H9 (cell line): Measurements from ENCODE around the gene NANOS2. TPM values are rescaled to one million over a fixed set of nuclear protein-coding genes. Genes with fewer than 3 reads are reported as not detected.

Experiments
- DNase-seq: peaks from one replicate; pipeline ENCODE4 v3.0.0-alpha.2; 2017
- H2AFZ ChIP-seq: one replicate; pipeline ENCODE4 v1.6.1; 2013; ENCODE audit warnings: mild to moderate bottlenecking, low read length, control low read depth, moderate library complexity
- H2AK5ac ChIP-seq: 2 replicates; pipeline ENCODE4 v1.6.1; 2013; ENCODE audit warnings: low read length, control low read depth, mixed read lengths; ENCODE audit not compliant: insufficient read length
- H2BK120ac ChIP-seq: one replicate; pipeline ENCODE4 v1.6.1; 2013; ENCODE audit warnings: low read depth, mild to moderate bottlenecking, low read length, control low read depth, inconsistent platforms; ENCODE audit not compliant: poor library complexity, severe bottlenecking
- H2BK12ac ChIP-seq: 2 replicates; pipeline ENCODE4 v1.6.1; 2013; ENCODE audit warnings: low read length, control low read depth, mixed read lengths, low read depth; ENCODE audit not compliant: insufficient read length
- H2BK15ac ChIP-seq: 2 replicates; pipeline ENCODE4 v1.6.1; 2013; ENCODE audit warnings: low read depth, low read length, control low read depth
- H2BK20ac ChIP-seq: one replicate; pipeline ENCODE4 v1.6.1; 2013; ENCODE audit warnings: low read depth, mild to moderate bottlenecking, low read length, control low read depth, inconsistent platforms; ENCODE audit not compliant: poor library complexity, severe bottlenecking
- H2BK5ac ChIP-seq: 2 replicates; pipeline ENCODE4 v1.6.1; 2013; ENCODE audit warnings: low read length, control low read depth, mixed read lengths; ENCODE audit not compliant: insufficient read length
- H3K14ac ChIP-seq: 2 replicates; pipeline ENCODE4 v1.6.1; 2013; ENCODE audit warnings: low read length, control low read depth; ENCODE audit not compliant: insufficient read depth
- H3K18ac ChIP-seq: 2 replicates; pipeline ENCODE4 v1.6.1; 2013; ENCODE audit warnings: low read depth, mild to moderate bottlenecking, mixed read lengths, low read length, control low read depth; ENCODE audit not compliant: insufficient read length
- H3K23ac ChIP-seq: 2 replicates; pipeline ENCODE4 v1.6.1; 2013; ENCODE audit warnings: low read length, control low read depth, mixed read lengths, low read depth; ENCODE audit not compliant: insufficient read length
- H3K23me2 ChIP-seq: 2 replicates; pipeline ENCODE4 v1.6.1; 2013; ENCODE audit warnings: low read depth, mild to moderate bottlenecking, mixed read lengths, low read length, control low read depth; ENCODE audit not compliant: insufficient read length, poor library complexity, severe bottlenecking
- H3K27ac ChIP-seq: 2 replicates; pipeline ENCODE4 v1.5.1; 2013; ENCODE audit warnings: low read length, control low read depth, mixed read lengths, low read depth; ENCODE audit not compliant: insufficient read length
- H3K27me3 ChIP-seq: 2 replicates; pipeline ENCODE4 v1.6.1; 2013; ENCODE audit warnings: low read length, control low read depth, inconsistent platforms; ENCODE audit not compliant: insufficient read depth
- H3K4ac ChIP-seq: 2 replicates; pipeline ENCODE4 v1.6.1; 2013; ENCODE audit warnings: low read depth, mild to moderate bottlenecking, control low read depth, inconsistent platforms, low read length, moderate library complexity
- H3K4me1 ChIP-seq: 2 replicates; pipeline ENCODE4 v1.6.1; 2013; ENCODE audit warnings: low read length, control low read depth, inconsistent platforms; ENCODE audit not compliant: insufficient read depth
- H3K4me2 ChIP-seq: 2 replicates; pipeline ENCODE4 v1.6.1; 2013; ENCODE audit warnings: low read length, control low read depth, mixed read lengths; ENCODE audit not compliant: insufficient read length, insufficient read depth
- H3K56ac ChIP-seq: 2 replicates; pipeline ENCODE4 v1.6.1; 2013; ENCODE audit warnings: low read depth, mild to moderate bottlenecking, mixed read lengths, low read length, control low read depth; ENCODE audit not compliant: insufficient read length
- H3K79me1 ChIP-seq: 2 replicates; pipeline ENCODE4 v1.6.1; 2013; ENCODE audit warnings: low read depth, mild to moderate bottlenecking, moderate library complexity, low read length, control low read depth, inconsistent platforms; ENCODE audit not compliant: insufficient read depth, poor library complexity, severe bottlenecking
- H3K79me2 ChIP-seq: 2 replicates; pipeline ENCODE4 v1.6.1; 2013; ENCODE audit warnings: low read length, control low read depth, inconsistent platforms; ENCODE audit not compliant: insufficient read depth
- H3K9ac ChIP-seq: 2 replicates; pipeline ENCODE4 v1.6.1; 2013; ENCODE audit warnings: low read length, control low read depth, mixed read lengths; ENCODE audit not compliant: insufficient read length; ENCODE audit errors: extremely low read depth
- H3K9me3 ChIP-seq: one replicate; pipeline ENCODE4 v1.6.1; 2013; ENCODE audit warnings: low read depth, low read length, inconsistent platforms; ENCODE audit not compliant: control insufficient read depth
- H3T11ph ChIP-seq: one replicate; pipeline ENCODE4 v1.6.1; 2013; ENCODE audit warnings: mild to moderate bottlenecking, low read length, control low read depth, inconsistent platforms
- H4K20me1 ChIP-seq: one replicate; pipeline ENCODE4 v1.6.1; 2013; ENCODE audit not compliant: control insufficient read depth, insufficient read length, insufficient read depth
- H4K5ac ChIP-seq: 2 replicates; pipeline ENCODE4 v1.6.1; 2013; ENCODE audit warnings: low read depth, mild to moderate bottlenecking, mixed read lengths, low read length, control low read depth; ENCODE audit not compliant: insufficient read length
- H4K8ac ChIP-seq: replicated peaks from 2 replicates; pipeline ENCODE4 v1.6.1; 2013; ENCODE audit warnings: low read length, control low read depth, mixed read lengths, low read depth; ENCODE audit not compliant: insufficient read length
- H4K91ac ChIP-seq: 2 replicates; pipeline ENCODE4 v1.6.1; 2013; ENCODE audit warnings: low read depth, mild to moderate bottlenecking, moderate library complexity, mixed read lengths, low read length, control low read depth; ENCODE audit not compliant: insufficient read length
- H3K27ac Mint-ChIP-seq, 3 experiments: 2 replicates in 2 of 3; 3 replicates in 1 of 3; pipeline ENCODE4 v1.8.0; 2020 to 2021; ENCODE audit warnings: mixed read lengths in 3 of 3, mild to moderate bottlenecking in 1 of 3, moderate library complexity in 1 of 3
- H3K27me3 Mint-ChIP-seq: 2 replicates; pipeline ENCODE4 v1.8.0; 2021; ENCODE audit warnings: low read depth, mild to moderate bottlenecking, moderate library complexity, mixed read lengths
- H3K36me3 Mint-ChIP-seq, 3 experiments: 2 replicates in 2 of 3; 3 replicates in 1 of 3; pipeline ENCODE4 v1.8.0; 2020 to 2021; ENCODE audit warnings: low read depth in 3 of 3, mixed read lengths in 3 of 3; ENCODE audit not compliant: insufficient read depth in 1 of 3
- H3K4me1 Mint-ChIP-seq, 2 experiments: 2 replicates each; pipeline ENCODE4 v1.8.0; 2020; ENCODE audit warnings: mixed read lengths in 2 of 2
- H3K4me3 Mint-ChIP-seq, 2 experiments: 2 replicates in 1 of 2; 3 replicates in 1 of 2; pipeline ENCODE4 v1.8.0; 2020 to 2021; ENCODE audit warnings: mild to moderate bottlenecking in 2 of 2, mixed read lengths in 2 of 2, moderate library complexity in 1 of 2
- H3K9me3 Mint-ChIP-seq, 2 experiments: 2 replicates in 1 of 2; 3 replicates in 1 of 2; pipeline ENCODE4 v1.8.0; 2020; ENCODE audit warnings: mild to moderate bottlenecking in 2 of 2, mixed read lengths in 2 of 2, moderate library complexity in 1 of 2
- CTCF ChIP-seq: fragments of 200-600 bp; sonication (generic); conservative IDR thresholded peaks from 3 replicates; pipeline ENCODE4 v1.8.0; 2021; ENCODE audit warnings: antibody characterized with exemption, mild to moderate bottlenecking
- WGBS: extraction: QIAGEN DNeasy Blood & Tissue Kit; methylation state at CpG from one replicate; pipeline ENCODE4 v1.1.7; 2013; ENCODE audit warnings: missing lambda C conversion rate, low lambda C conversion rate, mixed read lengths; ENCODE audit not compliant: insufficient read length; ENCODE audit errors: extremely low coverage; 5-methylcytosine and 5-hydroxymethylcytosine counted together
- total RNA-seq: library from RNA; stranded (reverse); gene quantifications from 2 replicates; pipeline ENCODE4 v1.2.1, GENCODE V29; 2021

NANOS2 gene
- total RNA-seq, 1 experiment from 2014 or later: not detected

- H2BK15ac ChIP-seq: no peak overlapping the region
- peaks cover 0 to 1% of the 10 kb centered on the region in 2 experiments; a peak in 1 of 5 replicates for H3K9me3 Mint-ChIP-seq
- H3K9me3 ChIP-seq: no peaks in the 10 kb centered on the region
- no peak overlapping the region for H2AFZ ChIP-seq
- no peak overlapping the region for H3K27ac ChIP-seq
- H3K23ac ChIP-seq: no peak overlapping the region
- no peak overlapping the region for H3K56ac ChIP-seq
- WGBS: no CpG with 5 or more reads among the region's 8 CpGs
- H3K4me3 Mint-ChIP-seq: peak overlapping the region in 1 of 2 experiments; percentile 50; a peak in 2 of 5 replicates
- H3K27me3 Mint-ChIP-seq: peaks cover 49% of the 10 kb centered on the region
- peaks cover 4 to 11% (median 7%) of the 10 kb centered on the region in 3 experiments; a peak in 4 of 7 replicates for H3K36me3 Mint-ChIP-seq
- H3K79me1 ChIP-seq: no peaks in the 10 kb centered on the region
- no peak overlapping the region for H2BK12ac ChIP-seq
- no peaks in the 10 kb centered on the region for H3K4me1 ChIP-seq
- H4K20me1 ChIP-seq: peaks cover 3% of the 10 kb centered on the region
- no peak overlapping the region for H3K18ac ChIP-seq
- no peak overlapping the region for H3T11ph ChIP-seq
- no peak for DNase-seq
- H2AK5ac ChIP-seq: no peak overlapping the region
- peak overlapping the region in 1 of 3 experiments; percentile 96; a peak in 1 of 7 replicates for H3K27ac Mint-ChIP-seq
- peaks cover 7% of the 10 kb centered on the region for H3K23me2 ChIP-seq
- no peak overlapping the region for H2BK20ac ChIP-seq
- H2BK5ac ChIP-seq: no peak overlapping the region
- no peak overlapping the region for H4K8ac ChIP-seq
- H3K9ac ChIP-seq: no peak overlapping the region
- no peak for TF ChIP-seq CTCF
- no peak overlapping the region for H4K91ac ChIP-seq
- no peak overlapping the region; the same call in 1 of the 2 replicates for H3K4ac ChIP-seq
- no peak overlapping the region for H3K4me2 ChIP-seq
- no peak overlapping the region for H4K5ac ChIP-seq
- H2BK120ac ChIP-seq: no peak overlapping the region
- no peaks in the 10 kb centered on the region for H3K79me2 ChIP-seq
- no peaks in the 10 kb centered on the region for H3K27me3 ChIP-seq
- no peak overlapping the region for H3K14ac ChIP-seq
- H3K4me1 Mint-ChIP-seq: peaks cover 5 to 17% of the 10 kb centered on the region in 2 experiments
Observed at GRCh38 chr19:45953676-45954075, 39.1 kb upstream of the NANOS2 start.
